ENCODE data around the gene ZNF165.
A peak's percentile ranks its signal among the peaks of the same experiment; 100 is the strongest.
"Not testable (repeated sequence)": the region's sequence is repeated elsewhere in the genome, so short reads cannot be mapped to it uniquely, and the experiment has no call there.

ZNF165 gene

DNA sequence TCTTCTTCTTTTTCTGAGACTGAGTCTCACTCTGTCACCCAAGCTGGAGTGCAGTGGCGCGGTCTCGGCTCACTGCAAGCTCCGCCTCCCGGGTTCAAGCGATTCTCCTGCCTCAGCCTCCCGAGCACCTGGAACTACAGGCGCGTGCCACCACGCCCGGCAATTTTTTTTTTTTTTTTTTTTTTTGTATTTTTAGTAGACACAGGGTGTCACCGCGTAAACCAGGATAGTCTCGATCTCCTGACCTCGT is at the start of gene ZNF165:
ZNF165 (plus strand) TSS at position 188 of the 250 bp plus-strand sequence. CDS start 4,913 bp downstream, outside the sequence.
- not testable (repeated sequence) for DNase-seq (ENCODE audit: low spot score)

- no peak for DNase-seq (ENCODE audit: low spot score)
Observed at GRCh38 chr6:28053584-28053983, 26.8 kb upstream of the ZNF165 start.

- DNase-seq (ENCODE audit: low spot score), result no peak
Observed at GRCh38 chr6:28060405-28060804, 20.0 kb upstream of the ZNF165 start.

- no peak for DNase-seq (ENCODE audit: low spot score)
Observed at GRCh38 chr6:28064272-28064671, 16.1 kb upstream of the ZNF165 start.

GRCh38 chr6:28068067-28068466 is 12.3 kb upstream of the ZNF165 start:
- no peak for DNase-seq (ENCODE audit: low spot score)

- DNase-seq (ENCODE audit: low spot score), result not testable (repeated sequence)
Observed at GRCh38 chr6:28070968-28071367, 9.4 kb upstream of the ZNF165 start.

DNA sequence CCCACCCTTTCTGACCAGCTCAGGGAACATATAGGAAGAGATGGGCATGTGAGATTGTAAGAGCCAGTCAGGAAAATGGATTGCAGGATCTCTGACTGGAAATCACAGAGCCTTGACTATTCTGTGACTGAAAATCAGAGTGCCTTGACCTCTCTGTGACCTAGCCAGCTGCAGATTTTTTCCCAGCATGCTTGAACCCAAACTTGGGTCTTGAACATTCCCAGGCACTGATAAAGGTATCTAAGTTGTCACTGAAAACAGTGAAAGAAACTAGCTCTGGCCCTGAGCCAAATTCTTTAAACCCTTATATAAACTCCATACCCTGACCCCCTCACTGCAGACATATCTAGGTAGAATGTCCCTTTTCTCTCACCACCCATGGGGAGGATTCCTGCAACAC is 2.3 kb upstream of the ZNF165 start:
- no peak for DNase-seq (ENCODE audit: low spot score)

DNA sequence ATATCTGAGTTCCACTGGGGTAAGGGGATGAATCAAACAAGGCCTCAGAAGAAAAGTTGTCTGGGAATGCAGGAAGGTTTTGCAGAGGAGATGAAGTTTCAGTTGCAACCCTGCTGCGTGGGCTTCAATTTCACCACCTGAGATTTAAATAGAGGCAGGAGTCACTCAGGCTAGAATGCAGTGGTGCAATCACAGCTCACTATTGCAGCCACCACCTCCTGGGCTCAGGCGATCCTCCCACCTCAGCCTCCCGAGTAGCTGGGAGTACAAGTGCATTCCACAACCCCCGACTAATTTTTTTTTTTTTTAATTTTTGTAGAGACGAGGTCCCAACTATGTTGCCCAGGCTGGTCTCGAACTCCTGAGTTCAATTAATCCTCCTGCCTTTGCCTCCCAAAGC is 1.5 kb upstream of the ZNF165 start:
- no peak for DNase-seq (ENCODE audit: low spot score)

DNA sequence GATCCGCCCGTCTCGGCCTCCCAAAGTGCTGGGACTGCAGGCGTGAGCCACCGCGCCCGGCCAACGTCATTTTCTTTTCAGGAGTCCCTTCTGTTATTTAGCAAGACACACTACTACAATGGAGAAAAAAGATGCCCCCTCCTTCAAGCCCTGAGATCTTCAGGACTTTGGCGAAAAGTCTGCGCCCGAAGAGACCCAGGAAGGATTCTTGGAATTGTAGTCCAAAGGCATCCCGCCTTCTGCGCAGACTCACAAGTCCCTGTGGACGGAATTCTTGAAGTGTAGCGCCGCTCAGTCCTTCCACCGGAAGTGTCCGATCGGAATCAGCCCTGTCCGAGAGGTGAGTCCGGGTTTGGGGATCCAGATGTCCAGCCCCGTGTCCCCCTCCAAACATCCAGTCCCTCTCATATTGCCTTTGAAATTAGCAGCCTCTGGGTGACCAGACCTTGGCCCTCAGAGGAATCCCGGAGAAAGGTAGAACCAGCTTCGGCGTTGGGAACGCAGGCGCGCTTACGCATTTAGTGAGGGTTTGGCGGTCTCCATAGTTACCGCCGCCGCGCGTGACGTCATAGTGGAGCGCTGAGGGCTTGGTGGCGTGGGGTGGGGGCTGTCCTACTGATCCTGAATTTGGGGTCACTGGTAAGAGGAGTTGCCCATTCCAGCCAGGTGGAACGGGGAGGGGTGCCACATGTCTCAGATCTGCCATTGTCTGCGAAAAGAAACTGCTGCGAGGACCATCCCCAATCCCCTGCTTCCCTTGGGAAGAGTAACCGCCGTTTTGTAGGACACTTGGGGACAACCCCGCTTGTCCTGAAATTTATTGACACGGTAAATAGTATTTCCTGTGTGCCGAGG is 490 bp downstream of the ZNF165 start:
- DNase-seq (ENCODE audit: low spot score), result peak; percentile 90

DNA sequence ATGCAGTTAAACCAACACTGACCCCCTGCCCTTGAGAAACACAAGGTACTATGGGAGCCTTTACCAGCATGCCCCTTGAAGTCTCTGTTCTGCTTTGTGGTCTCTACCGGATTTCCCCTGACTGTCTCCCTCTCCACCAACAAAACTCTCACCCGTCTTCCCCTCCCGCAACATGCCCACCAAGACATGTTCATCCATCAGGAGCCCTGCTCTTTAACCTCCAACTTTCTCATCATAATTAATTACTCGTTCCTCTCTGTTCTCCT is 1.1 kb downstream of the ZNF165 start:
- no peak for DNase-seq (ENCODE audit: low spot score)

- DNase-seq (ENCODE audit: low spot score), result no peak
Observed at GRCh38 chr6:28082939-28083338, 2.6 kb downstream of the ZNF165 start.

- no peak for DNase-seq (ENCODE audit: low spot score)
Observed at GRCh38 chr6:28089054-28089453, 8.7 kb downstream of the ZNF165 start.

GRCh38 chr6:28090917-28091586 is 10.7 kb downstream of the ZNF165 start:
- no peak for DNase-seq (ENCODE audit: low spot score)

GRCh38 chr6:28102222-28102621 is 21.9 kb downstream of the ZNF165 start:
- DNase-seq (ENCODE audit: low spot score), result not testable (repeated sequence)

DNA sequence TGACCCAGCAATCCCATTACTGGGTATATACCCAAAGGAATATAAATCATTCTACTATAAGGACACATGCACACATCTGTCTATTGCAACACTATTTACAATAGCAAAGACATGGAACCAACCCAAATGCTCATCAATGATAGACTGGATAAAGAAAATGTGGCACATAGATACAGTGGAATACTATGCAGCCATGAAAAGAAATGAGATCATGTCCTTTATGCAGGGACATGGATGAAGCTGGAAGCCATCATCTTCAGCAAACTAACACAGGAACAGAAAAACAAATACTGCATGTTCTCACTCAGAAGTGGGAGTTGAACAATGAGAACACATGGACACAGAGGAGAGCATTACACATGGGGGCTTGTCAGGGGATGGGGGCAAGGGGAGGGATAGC is 22.3 kb downstream of the ZNF165 start:
- DNase-seq (ENCODE audit: low spot score), result not testable (repeated sequence)

DNA sequence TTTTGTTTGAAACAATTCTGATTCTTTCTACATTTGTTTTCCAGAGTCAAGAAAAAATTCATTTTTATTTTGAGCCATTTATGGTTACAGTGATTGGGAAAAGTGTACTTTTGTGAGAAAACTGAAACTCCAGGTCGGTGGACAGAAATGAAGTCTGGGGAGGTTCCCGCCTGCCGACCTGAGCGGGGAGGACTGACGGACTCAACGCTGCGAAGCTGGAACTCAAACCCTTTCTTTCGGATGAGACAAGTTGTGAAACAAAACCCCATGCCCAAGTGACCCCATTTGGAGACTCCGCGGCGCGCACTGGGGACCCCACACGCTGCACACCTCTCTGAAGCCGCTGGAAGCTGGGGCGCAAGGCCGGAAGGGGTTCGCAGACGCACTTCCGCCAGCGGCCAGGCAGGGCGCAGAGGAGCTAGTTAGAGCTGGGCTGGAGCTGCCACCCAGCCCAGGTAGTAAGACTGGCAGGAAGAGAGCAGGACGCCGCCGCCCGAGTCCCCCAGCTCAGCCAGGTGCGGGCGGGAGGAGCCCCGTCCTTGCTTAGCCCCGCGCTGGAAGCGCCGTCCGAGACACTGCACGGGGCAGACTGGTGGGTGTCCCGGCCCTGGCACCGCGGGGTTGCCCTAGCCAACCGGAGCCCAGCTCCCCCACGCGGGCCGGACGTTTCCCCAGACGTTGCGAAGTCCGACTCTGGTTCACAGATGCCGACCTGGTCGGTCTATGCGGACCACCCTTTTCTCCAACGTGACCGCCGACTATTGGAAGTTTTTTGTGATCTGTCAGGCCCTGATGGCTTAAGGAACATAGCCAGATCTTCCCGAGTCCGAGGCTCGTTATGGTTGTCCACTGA is 24.2 kb downstream of the ZNF165 start:
- DNase-seq (ENCODE audit: low spot score), result peak; percentile 91

- DNase-seq (ENCODE audit: low spot score), result peak; percentile 28
Observed at GRCh38 chr6:28105245-28105639, 24.9 kb downstream of the ZNF165 start.

DNA sequence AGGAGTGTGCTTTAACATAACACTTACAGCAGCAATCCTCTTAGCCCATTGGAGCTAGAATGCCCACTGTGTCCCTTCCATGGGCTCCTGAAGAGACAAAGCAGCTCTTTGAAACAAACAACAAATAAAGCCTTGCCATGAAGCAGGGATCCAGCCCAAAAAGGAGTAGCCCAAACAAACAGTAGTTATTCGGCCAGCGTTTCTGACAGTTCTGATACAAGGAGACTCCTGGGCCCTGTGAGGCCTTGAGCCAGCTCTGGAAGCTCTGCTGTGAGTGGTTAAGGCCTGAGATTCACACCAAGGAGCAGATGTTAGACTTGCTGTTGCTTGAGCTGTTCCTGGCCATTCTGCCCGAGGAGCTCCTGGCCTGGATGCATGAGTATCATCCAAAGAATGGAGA is 27.1 kb downstream of the ZNF165 start:
- no peak for DNase-seq (ENCODE audit: low spot score)

GRCh38 chr6:28111964-28112363 is 31.6 kb downstream of the ZNF165 start:
- DNase-seq (ENCODE audit: low spot score), result no peak

- DNase-seq (ENCODE audit: low spot score), result no peak
Observed at GRCh38 chr6:28115799-28116198, 35.4 kb downstream of the ZNF165 start.

DNA sequence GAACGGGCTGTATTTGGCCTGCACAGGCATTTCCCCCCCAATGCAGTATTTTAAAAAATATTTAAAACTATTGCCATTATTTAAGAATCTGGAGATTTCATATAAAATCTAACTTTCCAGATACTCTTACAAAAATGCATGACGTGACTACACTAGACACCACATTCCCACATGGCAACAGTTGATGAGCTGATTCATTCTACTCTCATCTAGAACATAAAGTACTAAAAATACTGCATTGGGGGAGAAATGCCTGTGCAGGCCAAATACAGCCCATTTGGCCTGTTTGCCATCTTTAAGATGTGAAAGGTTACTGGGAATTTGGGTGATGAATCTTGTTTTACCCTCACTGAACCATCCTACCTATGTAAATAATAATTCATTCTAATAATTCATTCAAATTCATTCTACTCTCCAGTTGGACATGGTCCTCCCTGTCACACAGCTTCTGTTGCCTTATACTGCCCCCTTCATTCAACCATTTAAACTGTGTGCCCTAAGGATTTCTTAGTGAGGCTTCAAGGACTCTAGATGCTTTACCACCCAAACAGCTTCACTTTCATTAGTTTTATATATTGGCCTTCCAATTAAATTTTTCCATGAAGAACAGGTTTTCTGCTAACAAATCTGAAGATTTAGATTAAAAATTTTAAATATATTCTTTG is 37.1 kb downstream of the ZNF165 start:
- DNase-seq (ENCODE audit: low spot score), result no peak

DNA sequence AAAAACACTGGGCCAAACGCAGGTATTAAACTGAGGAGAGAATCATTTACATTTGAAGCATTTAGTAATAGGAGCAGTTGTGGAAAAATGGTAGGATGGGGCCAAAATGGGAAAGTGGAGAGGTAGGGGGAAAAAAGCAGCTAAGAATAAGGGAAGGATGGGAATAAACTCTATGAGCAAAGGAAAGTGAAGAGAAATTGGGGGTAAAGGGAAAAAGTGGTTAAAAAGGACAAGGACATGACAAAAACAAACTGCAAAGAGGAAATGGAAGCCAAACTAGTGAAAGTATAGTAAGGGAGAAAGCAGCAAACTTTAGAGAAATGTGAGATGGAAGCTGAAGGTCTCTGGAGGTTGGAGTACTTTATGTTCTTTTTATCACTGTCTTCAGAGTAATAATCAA is 37.8 kb downstream of the ZNF165 start:
- DNase-seq (ENCODE audit: low spot score), result no peak

DNA sequence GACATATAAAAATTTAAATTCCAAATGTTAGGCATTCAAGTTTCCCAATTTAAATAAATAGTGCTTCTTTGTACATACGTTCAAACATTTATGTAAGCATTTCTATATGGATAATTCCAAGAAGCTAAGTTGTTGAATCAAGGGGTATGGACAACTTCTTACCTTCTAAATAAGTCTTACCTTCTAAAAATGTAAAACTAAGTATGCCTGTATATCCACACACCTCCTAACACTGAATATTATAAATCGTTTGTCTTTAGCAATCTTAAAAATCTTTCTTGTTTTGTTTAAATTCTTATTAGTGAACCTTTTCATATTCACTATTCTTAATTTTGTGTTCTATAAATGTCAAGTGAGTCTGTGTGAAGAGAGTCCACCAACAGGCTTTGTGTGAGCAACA is 41.5 kb downstream of the ZNF165 start:
- no peak for DNase-seq (ENCODE audit: low spot score)
